ENCODE measurements around the gene MRPL48. TPM values are rescaled to one million over a fixed set of nuclear protein-coding genes. Genes with fewer than 3 reads are reported as not detected.

MRPL48 gene
- polyA plus RNA-seq, 2 of the 4 experiments (the other 2 are of a cell fraction): 57.2 to 103 TPM

DNA sequence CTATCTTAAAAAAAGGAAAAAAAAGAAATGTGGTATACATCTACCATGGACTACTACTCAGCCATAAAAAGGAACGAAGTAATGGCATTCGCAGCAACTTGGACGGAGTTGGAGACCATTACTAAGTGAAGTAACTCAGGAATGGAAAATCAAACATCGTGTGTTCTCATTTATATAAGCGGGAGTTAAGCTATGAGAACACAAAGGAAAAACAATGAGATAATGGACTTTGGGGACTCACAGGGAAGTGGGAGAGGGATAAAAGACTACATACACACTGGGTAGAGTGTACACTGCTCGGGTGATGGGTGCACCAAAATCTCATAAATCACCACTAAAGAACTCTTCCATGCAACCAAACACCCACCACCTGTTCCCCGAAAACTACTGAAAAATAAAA is 38.6 kb upstream of the MRPL48 start:
- WGBS (ENCODE audit: missing lambda C conversion rate): 91% methylated on average over 7 of the region's 7 CpGs
- no peak for ATAC-seq
- CTCF ChIA-PET: interaction anchor here (1.3 to 1.6 kb wide), 2 partner anchors 12 kb away, joined by 3 to 5 read pairs; partner anchors contain the start of gene RAB6A
- TF ChIP-seq ESRRA (IDR thresholded peaks at IDR 0.05; ENCODE audit: borderline replicate concordance, low read length): no peak
- TF ChIP-seq, protein P1, sequence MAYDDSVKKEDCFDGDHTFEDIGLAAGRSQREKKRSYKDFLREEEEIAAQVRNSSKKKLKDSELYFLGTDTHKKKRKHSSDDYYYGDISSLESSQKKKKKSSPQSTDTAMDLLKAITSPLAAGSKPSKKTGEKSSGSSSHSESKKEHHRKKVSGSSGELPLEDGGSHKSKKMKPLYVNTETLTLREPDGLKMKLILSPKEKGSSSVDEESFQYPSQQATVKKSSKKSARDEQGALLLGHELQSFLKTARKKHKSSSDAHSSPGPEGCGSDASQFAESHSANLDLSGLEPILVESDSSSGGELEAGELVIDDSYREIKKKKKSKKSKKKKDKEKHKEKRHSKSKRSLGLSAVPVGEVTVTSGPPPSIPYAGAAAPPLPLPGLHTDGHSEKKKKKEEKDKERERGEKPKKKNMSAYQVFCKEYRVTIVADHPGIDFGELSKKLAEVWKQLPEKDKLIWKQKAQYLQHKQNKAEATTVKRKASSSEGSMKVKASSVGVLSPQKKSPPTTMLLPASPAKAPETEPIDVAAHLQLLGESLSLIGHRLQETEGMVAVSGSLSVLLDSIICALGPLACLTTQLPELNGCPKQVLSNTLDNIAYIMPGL (CRISPR knock-in tag; IDR thresholded peaks at IDR 0.05; ENCODE audit: borderline replicate concordance): no peak
- no peak for TF ChIP-seq JUNB (IDR thresholded peaks at IDR 0.05)
- TF ChIP-seq POLR2A (IDR thresholded peaks at IDR 0.05; ENCODE audit: low read length): no peak
- TF ChIP-seq FOSB (CRISPR knock-in tag; IDR thresholded peaks at IDR 0.05): no peak
- no peak for TF ChIP-seq EHF (CRISPR knock-in tag; IDR thresholded peaks at IDR 0.05)
- TF ChIP-seq, protein P2, sequence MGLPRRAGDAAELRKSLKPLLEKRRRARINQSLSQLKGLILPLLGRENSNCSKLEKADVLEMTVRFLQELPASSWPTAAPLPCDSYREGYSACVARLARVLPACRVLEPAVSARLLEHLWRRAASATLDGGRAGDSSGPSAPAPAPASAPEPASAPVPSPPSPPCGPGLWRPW (IDR thresholded peaks at IDR 0.05): no peak
- TF ChIP-seq PHF8 (IDR thresholded peaks at IDR 0.05; ENCODE audit: borderline replicate concordance, low read depth): no peak
- no peak for TF ChIP-seq RARB (CRISPR knock-in tag; IDR thresholded peaks at IDR 0.05)
- no peak for TF ChIP-seq GATA3 (IDR thresholded peaks at IDR 0.05; ENCODE audit: borderline replicate concordance)
- no peak for TF ChIP-seq KDM1A (IDR thresholded peaks at IDR 0.05; ENCODE audit: low read depth)
- no peak for TF ChIP-seq NR3C1 (IDR thresholded peaks at IDR 0.05)
- TF ChIP-seq ZC3H11A (IDR thresholded peaks at IDR 0.05): no peak
- TF ChIP-seq HOXB5 (CRISPR knock-in tag; IDR thresholded peaks at IDR 0.05): no peak
- no peak for TF ChIP-seq SREBF2 (IDR thresholded peaks at IDR 0.05)
- TF ChIP-seq REST (IDR thresholded peaks at IDR 0.05): no peak
- no peak for TF ChIP-seq CEBPB (IDR thresholded peaks at IDR 0.05)
- Histone ChIP-seq H3K27ac (no peak overlapping the region), H3K9me3 (no peaks in the 10 kb centered on the region), H3K4me2 (no peak overlapping the region), H3K4me1 (peaks cover 7% of the 10 kb centered on the region; the same call in 1 of the 3 replicates), H3K4me3 (no peak overlapping the region)
- POLR2A ChIA-PET: interaction anchor here (1.2 kb wide), 1 partner anchor 12 kb away, joined by 4 read pairs; the partner anchor contains the start of gene RAB6A
- no peak for DNase-seq (ENCODE audit: low read depth in 1 of 2, low spot score in 1 of 2)
- no peak for FAIRE-seq

GRCh38 chr11:73750228-73750627 is 37.4 kb upstream of the MRPL48 start:
- Histone ChIP-seq H3K27ac (no peak overlapping the region), H3K9me3 (no peaks in the 10 kb centered on the region), H3K4me3 (no peak overlapping the region), H3K4me2 (no peak overlapping the region), H3K4me1 (peaks cover 11% of the 10 kb centered on the region; the same call in 1 of the 3 replicates)
- CTCF ChIA-PET: no interaction called here
- no peak for ATAC-seq
- WGBS (ENCODE audit: missing lambda C conversion rate): 84% methylated on average over 5 of the region's 5 CpGs
- DNase-seq (ENCODE audit: low read depth in 1 of 2, low spot score in 1 of 2): no peak
- FAIRE-seq: no peak
- POLR2A ChIA-PET: no interaction called here
- TF ChIP-seq CTCF (IDR thresholded peaks at IDR 0.05) (no peak), HDAC2 (IDR thresholded peaks at IDR 0.05) (no peak), EHF (CRISPR knock-in tag; IDR thresholded peaks at IDR 0.05) (no peak), ZSCAN20 (CRISPR knock-in tag; IDR thresholded peaks at IDR 0.05) (no peak), NR3C1 (IDR thresholded peaks at IDR 0.05) (no peak), RFX5 (IDR thresholded peaks at IDR 0.05) (no peak), POLR2A (IDR thresholded peaks at IDR 0.05; ENCODE audit: low read length) (no peak), SREBF2 (IDR thresholded peaks at IDR 0.05) (no peak), REST (IDR thresholded peaks at IDR 0.05) (no peak), MAZ (IDR thresholded peaks at IDR 0.05; ENCODE audit: borderline replicate concordance, low read depth, low read length) (no peak), NPAS2 (CRISPR knock-in tag; IDR thresholded peaks at IDR 0.05; ENCODE audit: borderline replicate concordance) (no peak), BHLHE40 (IDR thresholded peaks at IDR 0.05; ENCODE audit: low read depth, low read length) (no peak), ELK1 (IDR thresholded peaks at IDR 0.05; ENCODE audit: low read depth, low read length) (no peak), HEYL (CRISPR knock-in tag; IDR thresholded peaks at IDR 0.05) (no peak)

Measured in A549 (cell line).